SK-N-SH (cell line): ENCODE data around the gene ASXL3.

Source experiments
- CHD2 ChIP-seq: fragments of 150-350 bp; IDR thresholded peaks from 2 replicates; pipeline ENCODE4 v1.6.1; 2018; ENCODE audit warnings: low read length; ENCODE audit not compliant: partially characterized antibody
- EP300 ChIP-seq, 2 experiments: IDR thresholded peaks; 2 replicates each; pipeline versions ENCODE4 v1.4.0 to v1.6.1; 2012; ENCODE audit warnings: borderline replicate concordance in 1 of 2, low read depth in 1 of 2, low read length in 1 of 2
- EZH2phosphoT487 ChIP-seq: fragments of 200-600 bp; sonication (generic); IDR thresholded peaks from 2 replicates; pipeline ENCODE4 v1.6.1; 2017; ENCODE audit warnings: low read depth, mixed run types, mild to moderate bottlenecking, antibody characterized with exemption, moderate library complexity, borderline replicate concordance
- FOXJ3 ChIP-seq: sonication (generic); formaldehyde crosslinking; IDR thresholded peaks from 2 replicates; pipeline ENCODE4 v1.5.1; 2020; ENCODE audit warnings: mild to moderate bottlenecking, missing genetic modification reagents
- GABPA ChIP-seq: IDR thresholded peaks from 2 replicates; pipeline ENCODE4 v1.4.0; 2012; ENCODE audit warnings: low read depth, mild to moderate bottlenecking
- JUND ChIP-seq: IDR thresholded peaks from 2 replicates; pipeline ENCODE4 v1.4.0; 2012
- MXI1 ChIP-seq: IDR thresholded peaks from 2 replicates; pipeline ENCODE4 v1.6.1; 2012; ENCODE audit warnings: mild to moderate bottlenecking, low read depth, low read length, improper control_type of control experiment
- POLR2AphosphoS5 ChIP-seq: IDR thresholded peaks from 2 replicates; pipeline ENCODE4 v1.6.1; 2012; ENCODE audit warnings: low read depth, low read length
- TCF12 ChIP-seq: IDR thresholded peaks from 2 replicates; pipeline ENCODE4 v1.4.0; 2012
- TF ChIP-seq, protein P1 (sequence below): IDR thresholded peaks from 2 replicates; pipeline ENCODE4 v1.4.0; 2012; ENCODE audit warnings: low read depth, borderline replicate concordance
- TF ChIP-seq, protein P2 (sequence below): fragments of 200-600 bp; sonication (generic); IDR thresholded peaks from 2 replicates; pipeline ENCODE4 v1.6.1; 2017; ENCODE audit warnings: antibody characterized with exemption, mild to moderate bottlenecking, moderate library complexity
- TF ChIP-seq, protein P3 (sequence below): fragments of 150-350 bp; IDR thresholded peaks from 2 replicates; pipeline ENCODE4 v1.6.1; 2017; ENCODE audit warnings: antibody characterized with exemption, low read length, low read depth, borderline replicate concordance

DNA sequence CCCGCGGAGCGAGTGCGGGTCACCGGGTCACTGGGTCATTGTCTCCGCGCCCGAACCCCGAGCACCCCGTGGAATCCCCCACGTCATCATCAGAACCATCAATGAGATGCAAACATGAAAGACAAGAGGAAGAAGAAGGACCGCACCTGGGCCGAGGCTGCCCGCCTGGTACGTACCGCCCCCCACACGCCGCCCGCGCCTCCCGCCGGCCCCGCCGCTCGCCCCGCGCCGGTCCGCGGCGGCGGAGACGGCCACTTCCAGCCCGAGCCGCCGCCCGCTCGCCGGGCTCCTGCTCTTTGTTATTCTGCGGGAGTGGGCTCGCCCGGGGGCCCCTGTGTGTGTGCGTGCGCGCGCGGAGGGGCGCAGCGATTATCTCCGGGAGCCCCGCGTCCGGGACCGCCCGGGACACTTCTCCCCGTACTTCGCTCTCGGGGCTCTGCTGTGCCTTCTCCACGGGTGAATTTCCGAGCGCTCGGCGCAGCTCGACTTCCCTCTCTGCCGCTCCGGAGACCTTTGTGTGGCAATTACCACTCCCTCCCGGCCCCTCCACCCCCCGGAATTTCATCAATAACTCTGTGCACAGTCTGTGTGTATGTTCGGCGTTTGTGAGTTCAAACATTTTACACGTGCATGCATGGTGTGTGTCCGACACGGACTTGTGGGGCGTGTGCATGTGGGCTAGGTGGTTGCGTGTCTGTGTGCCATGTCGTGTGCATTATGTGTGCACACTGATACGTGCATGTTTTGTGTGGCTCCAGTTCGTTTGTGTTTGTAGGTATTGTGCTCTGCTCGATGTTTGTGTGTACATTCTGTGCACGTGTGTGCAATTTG, 714 bp downstream of the ASXL3 start:
- TF ChIP-seq TCF12 (no peak), MXI1 (peak; percentile 43; the same call in 1 of the 2 replicates), GABPA (no peak), CHD2 (no peak), FOXJ3 (CRISPR knock-in tag) (no peak), EP300 (IDR thresholded peaks at IDR 0.05; ENCODE audit: borderline replicate concordance in 1 of 2, low read depth in 1 of 2, low read length in 1 of 2) (no peak), POLR2AphosphoS5 (no peak), EZH2phosphoT487 (0 out of 2 replicates have a peak, but pooled peaks have one; percentile 59), JUND (no peak)
- TF ChIP-seq, protein P1, sequence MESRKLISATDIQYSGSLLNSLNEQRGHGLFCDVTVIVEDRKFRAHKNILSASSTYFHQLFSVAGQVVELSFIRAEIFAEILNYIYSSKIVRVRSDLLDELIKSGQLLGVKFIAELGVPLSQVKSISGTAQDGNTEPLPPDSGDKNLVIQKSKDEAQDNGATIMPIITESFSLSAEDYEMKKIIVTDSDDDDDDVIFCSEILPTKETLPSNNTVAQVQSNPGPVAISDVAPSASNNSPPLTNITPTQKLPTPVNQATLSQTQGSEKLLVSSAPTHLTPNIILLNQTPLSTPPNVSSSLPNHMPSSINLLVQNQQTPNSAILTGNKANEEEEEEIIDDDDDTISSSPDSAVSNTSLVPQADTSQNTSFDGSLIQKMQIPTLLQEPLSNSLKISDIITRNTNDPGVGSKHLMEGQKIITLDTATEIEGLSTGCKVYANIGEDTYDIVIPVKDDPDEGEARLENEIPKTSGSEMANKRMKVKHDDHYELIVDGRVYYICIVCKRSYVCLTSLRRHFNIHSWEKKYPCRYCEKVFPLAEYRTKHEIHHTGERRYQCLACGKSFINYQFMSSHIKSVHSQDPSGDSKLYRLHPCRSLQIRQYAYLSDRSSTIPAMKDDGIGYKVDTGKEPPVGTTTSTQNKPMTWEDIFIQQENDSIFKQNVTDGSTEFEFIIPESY = no peak
- TF ChIP-seq, protein P2, sequence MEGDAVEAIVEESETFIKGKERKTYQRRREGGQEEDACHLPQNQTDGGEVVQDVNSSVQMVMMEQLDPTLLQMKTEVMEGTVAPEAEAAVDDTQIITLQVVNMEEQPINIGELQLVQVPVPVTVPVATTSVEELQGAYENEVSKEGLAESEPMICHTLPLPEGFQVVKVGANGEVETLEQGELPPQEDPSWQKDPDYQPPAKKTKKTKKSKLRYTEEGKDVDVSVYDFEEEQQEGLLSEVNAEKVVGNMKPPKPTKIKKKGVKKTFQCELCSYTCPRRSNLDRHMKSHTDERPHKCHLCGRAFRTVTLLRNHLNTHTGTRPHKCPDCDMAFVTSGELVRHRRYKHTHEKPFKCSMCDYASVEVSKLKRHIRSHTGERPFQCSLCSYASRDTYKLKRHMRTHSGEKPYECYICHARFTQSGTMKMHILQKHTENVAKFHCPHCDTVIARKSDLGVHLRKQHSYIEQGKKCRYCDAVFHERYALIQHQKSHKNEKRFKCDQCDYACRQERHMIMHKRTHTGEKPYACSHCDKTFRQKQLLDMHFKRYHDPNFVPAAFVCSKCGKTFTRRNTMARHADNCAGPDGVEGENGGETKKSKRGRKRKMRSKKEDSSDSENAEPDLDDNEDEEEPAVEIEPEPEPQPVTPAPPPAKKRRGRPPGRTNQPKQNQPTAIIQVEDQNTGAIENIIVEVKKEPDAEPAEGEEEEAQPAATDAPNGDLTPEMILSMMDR = no peak
- TF ChIP-seq, protein P3, sequence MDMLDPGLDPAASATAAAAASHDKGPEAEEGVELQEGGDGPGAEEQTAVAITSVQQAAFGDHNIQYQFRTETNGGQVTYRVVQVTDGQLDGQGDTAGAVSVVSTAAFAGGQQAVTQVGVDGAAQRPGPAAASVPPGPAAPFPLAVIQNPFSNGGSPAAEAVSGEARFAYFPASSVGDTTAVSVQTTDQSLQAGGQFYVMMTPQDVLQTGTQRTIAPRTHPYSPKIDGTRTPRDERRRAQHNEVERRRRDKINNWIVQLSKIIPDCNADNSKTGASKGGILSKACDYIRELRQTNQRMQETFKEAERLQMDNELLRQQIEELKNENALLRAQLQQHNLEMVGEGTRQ = no peak
